WTC11 (cell line): Measurements from ENCODE around the gene LIN28A. TPM values are rescaled to one million over a fixed set of nuclear protein-coding genes. Genes with fewer than 3 reads are reported as not detected.

ENCODE experiments used
- ATAC-seq: fragments of 200-7000 bp; cut with Tn5 transposase; 2 replicates; pipeline ENCODE4 v1.10.0; 2021; ENCODE audit warnings: mild to moderate bottlenecking, moderate library complexity
- CTCF ChIA-PET: fragments of 300-600 bp; sonication (Branson Sonifier 250); formaldehyde crosslinking; loops from one replicate; lab custom pipeline; 2021; ENCODE audit warnings: antibody characterized with exemption; lab: Charles Lee
- POLR2A ChIA-PET: fragments of 350-600 bp; sonication (Branson Sonifier 250); formaldehyde crosslinking; loops from one replicate; lab custom pipeline; 2021; ENCODE audit warnings: antibody characterized with exemption; lab: Charles Lee
- DNase-seq: peaks from one replicate; pipeline ENCODE4 v3.0.0; 2021; ENCODE audit warnings: low spot score
- H3K27ac Mint-ChIP-seq: 2 replicates; pipeline ENCODE4 v1.8.0; 2021; ENCODE audit warnings: mixed read lengths
- H3K27me3 Mint-ChIP-seq: 2 replicates; pipeline ENCODE4 v1.8.0; 2021; ENCODE audit warnings: low read depth, mild to moderate bottlenecking, moderate library complexity, mixed read lengths
- H3K36me3 Mint-ChIP-seq: 2 replicates; pipeline ENCODE4 v1.8.0; 2021; ENCODE audit warnings: mixed read lengths
- H3K4me1 Mint-ChIP-seq: 2 replicates; pipeline ENCODE4 v1.8.0; 2022; ENCODE audit warnings: mixed read lengths
- H3K4me3 Mint-ChIP-seq: 2 replicates; pipeline ENCODE4 v1.8.0; 2021; ENCODE audit warnings: mild to moderate bottlenecking, moderate library complexity, mixed read lengths
- H3K9me3 Mint-ChIP-seq: 2 replicates; pipeline ENCODE4 v1.8.0; 2021; ENCODE audit warnings: mixed read lengths
- NR1H2 ChIP-seq: sonication (generic); formaldehyde crosslinking; IDR thresholded peaks from 2 replicates; pipeline ENCODE4 v1.9.0; 2021; ENCODE audit warnings: mild to moderate bottlenecking, moderate library complexity, missing genetic modification reagents
- PRDM15 ChIP-seq: sonication (generic); formaldehyde crosslinking; IDR thresholded peaks from 2 replicates; pipeline ENCODE4 v1.8.0; 2022; ENCODE audit warnings: missing genetic modification reagents
- PREB ChIP-seq: sonication (generic); formaldehyde crosslinking; IDR thresholded peaks from 2 replicates; pipeline ENCODE4 v1.8.1; 2022; ENCODE audit warnings: mild to moderate bottlenecking, missing genetic modification reagents, moderate library complexity, borderline replicate concordance
- USF1 ChIP-seq: sonication (generic); formaldehyde crosslinking; IDR thresholded peaks from 2 replicates; pipeline ENCODE4 v1.8.0; 2022; ENCODE audit warnings: mild to moderate bottlenecking, missing genetic modification reagents
- ZNF138 ChIP-seq: sonication (generic); formaldehyde crosslinking; conservative IDR thresholded peaks from 2 replicates; pipeline ENCODE4 v1.8.1; 2022; ENCODE audit warnings: mild to moderate bottlenecking, moderate library complexity, missing genetic modification reagents
- ZNF281 ChIP-seq: sonication (generic); formaldehyde crosslinking; IDR thresholded peaks from 2 replicates; pipeline ENCODE4 v1.8.0; 2023; ENCODE audit warnings: mild to moderate bottlenecking, missing genetic modification reagents
- ZNF532 ChIP-seq: fragments of 250-450 bp; sonication (Bioruptor Pico); IDR thresholded peaks from 2 replicates; pipeline ENCODE4 v1.9.0; 2021; ENCODE audit warnings: mild to moderate bottlenecking, borderline replicate concordance
- total RNA-seq: library from RNA; stranded (reverse); gene quantifications from 3 replicates; pipeline ENCODE4 v1.2.3, GENCODE V29; 2021
- TF ChIP-seq, protein P1 (sequence below): sonication (generic); formaldehyde crosslinking; conservative IDR thresholded peaks from 2 replicates; pipeline ENCODE4 v1.8.1; 2023; ENCODE audit warnings: mild to moderate bottlenecking, low read depth, missing genetic modification reagents, moderate library complexity
- TF ChIP-seq, protein P2 (sequence below): fragments of 250-450 bp; sonication (Bioruptor Pico); conservative IDR thresholded peaks from 2 replicates; pipeline ENCODE4 v1.9.0; 2021; ENCODE audit warnings: mild to moderate bottlenecking

LIN28A gene
- total RNA-seq, 1 experiment from 2014 or later, result 1,251 TPM

DNA sequence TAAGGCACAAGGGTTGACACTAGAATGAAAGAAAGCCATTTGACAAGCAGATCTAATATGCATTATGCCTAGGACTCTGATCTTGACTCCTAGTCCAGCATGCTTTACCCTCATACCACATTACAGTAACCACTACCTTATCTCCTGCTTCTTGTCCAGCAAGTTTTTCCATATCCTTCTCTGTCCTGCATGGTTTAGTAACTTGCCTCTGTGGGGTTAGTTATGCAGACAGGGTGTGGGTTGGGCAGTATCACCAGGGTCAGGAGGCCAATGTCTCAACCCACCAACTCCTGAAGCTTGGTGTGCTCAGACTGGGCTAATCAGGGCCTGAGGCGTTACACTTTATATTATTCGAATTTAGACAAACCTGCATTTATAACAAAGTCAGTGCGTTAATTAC, 40.3 kb downstream of the LIN28A start (continued):
- TF ChIP-seq ZNF138 (CRISPR knock-in tag), result no peak
- TF ChIP-seq, all 79 proteins: peak for 0

DNA sequence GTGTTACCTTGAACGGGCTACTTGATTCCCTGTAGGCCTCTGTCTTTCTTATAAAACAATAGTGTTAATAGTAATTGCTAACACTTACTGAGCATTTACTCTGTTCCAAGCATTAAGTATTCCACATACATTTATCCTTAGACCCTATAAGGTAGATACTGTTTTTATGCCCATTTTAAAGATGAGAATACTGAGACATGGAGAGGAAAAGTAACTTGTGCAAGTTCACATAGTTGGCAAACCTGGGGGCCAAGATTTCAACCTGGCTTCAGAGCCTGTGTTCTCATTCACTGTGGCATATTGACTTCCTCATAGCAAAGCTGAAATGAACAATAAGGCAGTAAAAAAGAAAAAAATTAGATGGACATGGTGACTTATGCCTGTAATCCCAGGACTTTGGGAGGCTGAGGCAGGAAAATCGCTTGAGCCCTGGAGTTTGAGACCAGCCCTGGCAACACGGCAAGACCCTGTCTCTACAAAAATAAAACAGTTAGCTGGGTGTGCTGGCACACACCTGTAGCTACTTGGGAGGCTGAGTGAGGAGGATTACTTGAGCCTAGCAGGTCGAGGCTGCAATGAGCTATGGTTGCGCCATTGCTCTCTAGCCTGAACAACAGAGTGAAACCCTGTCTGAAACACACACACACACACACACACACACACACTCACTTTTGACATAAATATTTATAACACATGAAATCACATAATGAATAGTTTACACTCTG, 42.0 kb downstream of the LIN28A start:
- no peaks in the 10 kb centered on the region for H3K27me3 Mint-ChIP-seq
- no peak for ATAC-seq
- no peak overlapping the region for H3K27ac Mint-ChIP-seq
- CTCF ChIA-PET, result no interaction called here
- peaks cover 39% of the 10 kb centered on the region for H3K36me3 Mint-ChIP-seq
- POLR2A ChIA-PET, result no interaction called here
- H3K4me3 Mint-ChIP-seq, result no peak overlapping the region
- peaks cover 1% of the 10 kb centered on the region for H3K4me1 Mint-ChIP-seq
- TF ChIP-seq PREB (no peak), PRDM15 (CRISPR knock-in tag) (no peak), ZNF532 (no peak), USF1 (CRISPR knock-in tag) (no peak), ZNF281 (CRISPR knock-in tag) (no peak), NR1H2 (CRISPR knock-in tag) (no peak)
- TF ChIP-seq, protein P1, sequence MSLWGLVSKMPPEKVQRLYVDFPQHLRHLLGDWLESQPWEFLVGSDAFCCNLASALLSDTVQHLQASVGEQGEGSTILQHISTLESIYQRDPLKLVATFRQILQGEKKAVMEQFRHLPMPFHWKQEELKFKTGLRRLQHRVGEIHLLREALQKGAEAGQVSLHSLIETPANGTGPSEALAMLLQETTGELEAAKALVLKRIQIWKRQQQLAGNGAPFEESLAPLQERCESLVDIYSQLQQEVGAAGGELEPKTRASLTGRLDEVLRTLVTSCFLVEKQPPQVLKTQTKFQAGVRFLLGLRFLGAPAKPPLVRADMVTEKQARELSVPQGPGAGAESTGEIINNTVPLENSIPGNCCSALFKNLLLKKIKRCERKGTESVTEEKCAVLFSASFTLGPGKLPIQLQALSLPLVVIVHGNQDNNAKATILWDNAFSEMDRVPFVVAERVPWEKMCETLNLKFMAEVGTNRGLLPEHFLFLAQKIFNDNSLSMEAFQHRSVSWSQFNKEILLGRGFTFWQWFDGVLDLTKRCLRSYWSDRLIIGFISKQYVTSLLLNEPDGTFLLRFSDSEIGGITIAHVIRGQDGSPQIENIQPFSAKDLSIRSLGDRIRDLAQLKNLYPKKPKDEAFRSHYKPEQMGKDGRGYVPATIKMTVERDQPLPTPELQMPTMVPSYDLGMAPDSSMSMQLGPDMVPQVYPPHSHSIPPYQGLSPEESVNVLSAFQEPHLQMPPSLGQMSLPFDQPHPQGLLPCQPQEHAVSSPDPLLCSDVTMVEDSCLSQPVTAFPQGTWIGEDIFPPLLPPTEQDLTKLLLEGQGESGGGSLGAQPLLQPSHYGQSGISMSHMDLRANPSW (CRISPR knock-in tag), result no peak
- TF ChIP-seq, protein P2, sequence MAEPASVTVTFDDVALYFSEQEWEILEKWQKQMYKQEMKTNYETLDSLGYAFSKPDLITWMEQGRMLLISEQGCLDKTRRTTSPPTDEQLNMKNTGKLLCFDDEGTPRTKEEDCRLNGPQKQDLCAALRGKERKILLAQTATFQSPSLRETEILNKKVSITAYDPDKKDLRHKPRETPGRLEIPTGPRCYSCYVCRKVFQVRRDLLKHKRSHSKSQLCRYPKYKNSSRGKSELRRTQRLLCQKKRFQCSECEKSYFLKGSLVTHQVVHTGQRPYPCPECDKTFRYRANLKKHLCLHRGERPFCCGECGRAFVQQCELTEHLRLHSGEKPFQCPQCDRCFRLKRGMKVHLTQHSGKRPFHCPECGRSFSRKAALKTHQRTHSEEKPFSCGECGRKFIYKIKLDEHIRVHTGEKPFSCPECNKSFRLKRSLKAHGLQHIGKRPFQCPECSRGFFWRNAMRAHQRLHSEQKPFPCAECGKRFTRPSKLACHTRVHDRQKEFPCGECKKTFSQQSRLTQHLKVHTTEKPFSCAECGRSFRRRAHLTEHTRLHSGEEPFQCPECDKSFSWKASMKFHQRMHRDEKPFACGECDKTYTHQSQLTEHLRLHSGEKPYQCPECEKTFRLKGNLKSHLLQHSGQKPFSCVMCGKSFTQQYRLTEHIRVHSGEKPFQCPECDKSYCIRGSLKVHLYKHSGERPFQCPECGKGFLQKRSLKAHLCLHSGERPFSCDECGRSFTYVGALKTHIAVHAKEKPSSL, result no peak
- no peaks in the 10 kb centered on the region for H3K9me3 Mint-ChIP-seq
- DNase-seq, result no peak
